ENCODE measurements around the gene CD163. TPM values are rescaled to one million over a fixed set of nuclear protein-coding genes. Genes with fewer than 3 reads are reported as not detected.

The CD163 gene
- total RNA-seq, 4 donors from 2014 or later = 25.6 to 179 (median 94.4) TPM

DNA sequence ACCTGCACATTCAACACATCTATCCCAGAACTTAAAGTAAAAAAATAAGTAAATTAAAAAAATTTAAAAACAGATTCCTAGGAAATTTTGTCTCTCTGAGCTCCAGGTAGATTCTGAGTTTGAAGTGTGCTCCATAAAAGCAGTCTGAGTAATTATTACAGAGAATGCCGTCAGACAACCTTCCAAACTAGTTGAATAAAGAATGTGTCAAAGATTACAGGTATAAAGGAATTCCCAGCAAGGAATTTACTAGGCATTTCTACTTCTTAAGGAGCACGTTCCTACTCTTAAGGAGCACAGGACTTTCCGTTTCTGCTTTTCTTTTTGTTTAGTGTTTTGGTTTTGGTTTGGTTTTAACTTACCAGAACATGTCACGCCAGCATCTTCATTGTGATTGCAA is 7.1 kb downstream of the CD163 start:
- Histone ChIP-seq H3K9me3 (no peaks in the 10 kb centered on the region), H3K36me3 (no peaks in the 10 kb centered on the region), H3K27me3 (no peaks in the 10 kb centered on the region), H3K4me3 (replicated peaks in 1 of 3) (no peak overlapping the region), H3K4me1 (no peaks in the 10 kb centered on the region), H3K27ac (no peak overlapping the region)
- WGBS, 2 donors = 66 to 67% methylated on average over 4 of the region's 4 CpGs
- no peak for DNase-seq
- intact Hi-C loops (cut with DNase I) = no loop called here
- TF ChIP-seq POLR2A (IDR thresholded peaks at IDR 0.05) = no peak
- no peak for TF ChIP-seq CTCF (IDR thresholded peaks at IDR 0.05)

DNA sequence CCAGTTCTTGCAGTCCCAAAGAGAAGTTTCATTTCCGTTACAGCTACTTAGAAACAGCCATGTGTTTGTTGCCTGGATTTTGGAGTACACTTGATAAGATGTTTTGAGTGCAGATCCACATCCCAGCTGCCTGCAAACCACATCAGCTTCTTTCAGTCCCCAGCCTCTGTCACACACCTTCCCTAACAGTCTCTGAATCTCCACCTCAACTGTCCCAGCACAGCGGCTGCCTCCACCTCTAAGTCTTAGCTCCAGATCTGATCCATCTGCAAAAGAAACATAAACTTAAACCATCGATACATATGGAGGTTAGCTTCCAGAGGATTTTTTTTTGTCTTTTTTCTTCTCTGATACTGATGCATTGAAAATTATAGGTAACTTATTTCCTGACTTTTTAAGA is 8.4 kb downstream of the CD163 start:
- 83 to 86% methylated on average over 3 of the region's 3 CpGs for WGBS, 2 donors
- no peaks in the 10 kb centered on the region for H3K36me3 ChIP-seq
- no peaks in the 10 kb centered on the region for H3K4me1 ChIP-seq
- no peak overlapping the region for H3K4me3 ChIP-seq (replicated peaks in 1 of 3)
- no peak overlapping the region for H3K27ac ChIP-seq
- TF ChIP-seq CTCF (IDR thresholded peaks at IDR 0.05) (no peak), POLR2A (IDR thresholded peaks at IDR 0.05) (no peak)
- no peaks in the 10 kb centered on the region for H3K9me3 ChIP-seq
- intact Hi-C loops (cut with DNase I) = no loop called here
- no peak for DNase-seq
- no peaks in the 10 kb centered on the region for H3K27me3 ChIP-seq

DNA sequence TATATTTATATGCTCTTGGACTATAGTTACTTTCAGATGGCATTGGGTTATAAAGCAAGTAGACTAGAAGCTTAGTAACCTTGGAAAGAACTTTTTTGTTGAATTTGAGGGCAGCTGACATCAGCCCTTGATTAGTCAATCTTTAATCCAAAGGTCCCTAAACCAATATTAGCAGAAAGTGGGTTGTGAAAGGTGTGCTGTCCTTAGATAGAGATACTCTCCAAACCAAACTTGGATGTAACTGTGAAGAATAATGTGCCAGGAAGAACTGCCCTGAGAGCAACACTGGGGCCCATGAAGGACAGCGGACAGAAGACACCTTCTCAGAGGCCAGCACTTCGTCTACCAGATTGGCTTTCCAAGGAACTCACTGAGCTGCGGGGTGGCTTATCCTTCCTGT is 10.6 kb downstream of the CD163 start:
- no peak overlapping the region for H3K4me3 ChIP-seq (replicated peaks in 1 of 3)
- WGBS, 2 donors = 88% methylated on average over 3 of the region's 3 CpGs
- H3K36me3 ChIP-seq = no peaks in the 10 kb centered on the region
- no peaks in the 10 kb centered on the region for H3K9me3 ChIP-seq
- intact Hi-C loops (cut with DNase I) = no loop called here
- H3K27ac ChIP-seq = no peak overlapping the region
- H3K4me1 ChIP-seq = no peaks in the 10 kb centered on the region
- no peaks in the 10 kb centered on the region for H3K27me3 ChIP-seq
- TF ChIP-seq CTCF (IDR thresholded peaks at IDR 0.05) = no peak
- TF ChIP-seq POLR2A (IDR thresholded peaks at IDR 0.05) = no peak
- no peak for DNase-seq

- no peaks in the 10 kb centered on the region for H3K27me3 ChIP-seq
- WGBS, 2 donors = 83% methylated on average over 6 of the region's 6 CpGs
- DNase-seq = no peak
- H3K4me1 ChIP-seq = no peaks in the 10 kb centered on the region
- no peaks in the 10 kb centered on the region for H3K9me3 ChIP-seq
- H3K36me3 ChIP-seq = no peaks in the 10 kb centered on the region
- intact Hi-C loops (cut with DNase I) = no loop called here
- TF ChIP-seq POLR2A (IDR thresholded peaks at IDR 0.05) (no peak), CTCF (IDR thresholded peaks at IDR 0.05) (no peak)
- H3K27ac ChIP-seq = no peak overlapping the region
- H3K4me3 ChIP-seq (replicated peaks in 1 of 3) = no peak overlapping the region
Observed at GRCh38 chr12:7486512-7486911, 17.1 kb downstream of the CD163 start.

GRCh38 chr12:7485095-7485494 is 18.5 kb downstream of the CD163 start:
- no peaks in the 10 kb centered on the region for H3K27me3 ChIP-seq
- DNase-seq = no peak
- H3K9me3 ChIP-seq = no peaks in the 10 kb centered on the region
- no peak for TF ChIP-seq CTCF (IDR thresholded peaks at IDR 0.05)
- TF ChIP-seq POLR2A (IDR thresholded peaks at IDR 0.05) = no peak
- H3K27ac ChIP-seq = no peak overlapping the region
- 49 to 84% methylated on average over 4 of the region's 4 CpGs for WGBS, 2 donors
- no peak overlapping the region for H3K4me3 ChIP-seq (replicated peaks in 1 of 3)
- intact Hi-C loops (cut with DNase I) = no loop called here
- H3K4me1 ChIP-seq = no peaks in the 10 kb centered on the region
- no peaks in the 10 kb centered on the region for H3K36me3 ChIP-seq

All from thyroid gland (tissue), 4 donors.